ENCODE results near the gene KLHL6. TPM values are rescaled to one million over a fixed set of nuclear protein-coding genes. Genes with fewer than 3 reads are reported as not detected.

The KLHL6 gene, protein sequence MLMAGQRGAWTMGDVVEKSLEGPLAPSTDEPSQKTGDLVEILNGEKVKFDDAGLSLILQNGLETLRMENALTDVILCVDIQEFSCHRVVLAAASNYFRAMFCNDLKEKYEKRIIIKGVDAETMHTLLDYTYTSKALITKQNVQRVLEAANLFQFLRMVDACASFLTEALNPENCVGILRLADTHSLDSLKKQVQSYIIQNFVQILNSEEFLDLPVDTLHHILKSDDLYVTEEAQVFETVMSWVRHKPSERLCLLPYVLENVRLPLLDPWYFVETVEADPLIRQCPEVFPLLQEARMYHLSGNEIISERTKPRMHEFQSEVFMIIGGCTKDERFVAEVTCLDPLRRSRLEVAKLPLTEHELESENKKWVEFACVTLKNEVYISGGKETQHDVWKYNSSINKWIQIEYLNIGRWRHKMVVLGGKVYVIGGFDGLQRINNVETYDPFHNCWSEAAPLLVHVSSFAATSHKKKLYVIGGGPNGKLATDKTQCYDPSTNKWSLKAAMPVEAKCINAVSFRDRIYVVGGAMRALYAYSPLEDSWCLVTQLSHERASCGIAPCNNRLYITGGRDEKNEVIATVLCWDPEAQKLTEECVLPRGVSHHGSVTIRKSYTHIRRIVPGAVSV
- 1 to 10 TPM in 3 of 4 donors, under 1 TPM in 1; 0.22 to 2.0 (median 1.5) TPM for polyA plus RNA-seq
- long read RNA-seq, donor 1, result 0 reads
- long read RNA-seq, donor 2, result 0 reads
- long read RNA-seq, donor 3, result 0 reads
- long read RNA-seq, donor 4, result 0 reads
- long read RNA-seq, donor 5, result 0 reads
- long read RNA-seq, donor 6, result 0 reads
- long read RNA-seq, donor 7, result 0 reads
- long read RNA-seq, donor 8, result 0 reads
- long read RNA-seq, donor 9, result 0 reads
- long read RNA-seq, donor 10, result 0 reads

DNA sequence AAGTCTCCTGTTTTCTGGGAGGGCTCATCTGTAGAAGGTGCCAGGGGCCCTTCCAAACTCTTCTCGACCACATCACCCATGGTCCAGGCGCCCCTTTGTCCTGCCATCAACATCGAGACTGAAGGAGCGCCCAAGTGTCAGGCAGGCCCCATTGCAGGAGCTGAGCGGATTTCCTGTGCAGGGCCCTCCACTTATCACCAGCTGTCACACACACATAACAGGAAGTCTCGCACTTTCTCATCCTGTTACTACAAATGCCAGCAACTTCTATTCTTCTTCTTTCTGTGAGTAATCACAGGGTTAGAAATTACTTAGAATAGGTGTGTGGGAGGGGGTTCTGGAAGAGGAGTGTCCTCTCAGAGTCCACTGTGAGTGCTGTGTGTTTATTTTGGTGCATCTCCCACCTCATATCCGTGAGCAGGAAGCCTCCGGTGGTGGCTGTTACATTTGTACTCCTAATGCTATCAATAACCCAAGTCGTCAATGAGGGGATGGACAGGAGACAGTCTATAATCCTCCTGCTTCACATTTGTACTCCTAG, at the start of gene KLHL6:
TSS of gene KLHL6 (minus strand) at position 166 of the 541 bp plus-strand sequence. CDS start at position 113, 53 bp downstream.
- no peaks in the 10 kb centered on the region for H3K9me3 ChIP-seq (ENCODE audit: control insufficient read depth in 2 of 2, insufficient read depth in 1 of 2, low read depth in 1 of 2, low read length in 1 of 2)
- H3K27me3 ChIP-seq (ENCODE audit: control insufficient read depth in 3 of 3, insufficient read depth in 3 of 3, low read length in 3 of 3), result no peaks in the 10 kb centered on the region
- no peaks in the 10 kb centered on the region for H3K36me3 ChIP-seq (ENCODE audit: control insufficient read depth in 3 of 3, insufficient read depth in 2 of 3, low read depth in 1 of 3, low read length in 3 of 3)
- FAIRE-seq, result no peak
- DNase-seq, result peak in 1 of 2 donors; percentile 33
- peaks cover 0 to 23% (median 2%) of the 10 kb centered on the region in 3 donors for H3K4me1 ChIP-seq (ENCODE audit: control insufficient read depth in 3 of 3, insufficient read depth in 2 of 3, low read depth in 1 of 3, low read length in 2 of 3)
- peak within 1 kb of the TSS in 2 of 3 donors; percentile 31 to 39 for H3K4me3 ChIP-seq (ENCODE audit: low read depth in 1 of 3, low read length in 3 of 3)
- WGBS, 3 donors, result 51 to 83% (median 59%) methylated on average over 9 of the region's 9 CpGs
- H3K27ac ChIP-seq (ENCODE audit: low read depth in 1 of 3, low read length in 2 of 3), result peak within 1 kb of the TSS; percentile 63 to 79 (median 71)

DNA sequence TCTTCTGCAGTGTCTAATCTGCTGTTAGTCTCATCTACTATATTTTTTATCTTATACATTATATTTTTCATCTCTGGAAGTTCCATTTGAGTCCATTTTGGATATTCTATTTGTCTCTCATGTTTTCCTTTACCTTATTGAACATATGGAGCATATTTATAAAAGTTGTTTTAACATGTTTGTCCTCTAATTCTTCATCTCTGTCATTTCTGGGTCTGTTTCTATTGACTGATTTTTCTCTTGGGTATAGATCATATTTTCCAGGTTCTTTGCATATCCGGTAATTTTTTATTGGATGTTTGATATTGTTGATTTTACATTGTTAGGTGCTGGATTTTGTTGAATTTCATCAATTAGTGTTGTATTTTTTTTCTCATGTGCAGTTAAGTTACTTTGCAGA, 42.5 kb upstream of the KLHL6 start:
- no peaks in the 10 kb centered on the region for H3K4me1 ChIP-seq (ENCODE audit: control insufficient read depth in 3 of 3, insufficient read depth in 2 of 3, low read depth in 1 of 3, low read length in 2 of 3)
- peaks cover 0 to 10% of the 10 kb centered on the region in 2 donors for H3K9me3 ChIP-seq (ENCODE audit: control insufficient read depth in 2 of 2, insufficient read depth in 1 of 2, low read depth in 1 of 2, low read length in 1 of 2)
- WGBS, 3 donors, result 6 to 76% (median 47%) methylated on average over 1 of the region's 1 CpG
- no peaks in the 10 kb centered on the region for H3K27me3 ChIP-seq (ENCODE audit: control insufficient read depth in 3 of 3, insufficient read depth in 3 of 3, low read length in 3 of 3)
- DNase-seq (no peak), FAIRE-seq (no peak)
- H3K27ac ChIP-seq (ENCODE audit: low read depth in 1 of 3, low read length in 2 of 3), result no peak overlapping the region
- H3K36me3 ChIP-seq (ENCODE audit: control insufficient read depth in 3 of 3, insufficient read depth in 2 of 3, low read depth in 1 of 3, low read length in 3 of 3), result no peaks in the 10 kb centered on the region
- no peak overlapping the region for H3K4me3 ChIP-seq (ENCODE audit: low read depth in 1 of 3, low read length in 3 of 3)

DNA sequence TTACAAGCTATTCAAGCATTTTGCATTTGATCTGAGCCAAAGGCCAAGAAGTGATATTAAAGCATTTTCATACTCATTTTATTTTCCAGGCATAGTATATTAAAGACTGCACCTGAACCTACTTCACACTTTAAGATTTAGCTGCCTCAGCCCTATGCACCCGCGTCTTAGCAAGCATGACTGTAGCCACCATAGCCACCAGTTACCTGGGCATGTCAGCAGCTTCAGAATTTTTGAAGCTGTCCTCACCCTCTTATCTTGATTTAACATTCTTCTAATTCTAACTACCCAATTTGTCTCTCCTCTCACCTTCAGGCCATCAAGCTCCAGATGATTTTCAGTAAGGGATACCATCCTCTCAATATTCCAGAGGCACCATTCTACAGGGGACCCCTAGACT, 39.1 kb upstream of the KLHL6 start:
- FAIRE-seq, result no peak
- H3K36me3 ChIP-seq (ENCODE audit: control insufficient read depth in 3 of 3, insufficient read depth in 2 of 3, low read depth in 1 of 3, low read length in 3 of 3), result no peaks in the 10 kb centered on the region
- 96 to 100% (median 98%) methylated on average over 2 of the region's 2 CpGs for WGBS, 3 donors
- no peaks in the 10 kb centered on the region for H3K27me3 ChIP-seq (ENCODE audit: control insufficient read depth in 3 of 3, insufficient read depth in 3 of 3, low read length in 3 of 3)
- peaks cover 0 to 10% of the 10 kb centered on the region in 2 donors for H3K9me3 ChIP-seq (ENCODE audit: control insufficient read depth in 2 of 2, insufficient read depth in 1 of 2, low read depth in 1 of 2, low read length in 1 of 2)
- DNase-seq, result no peak
- no peak overlapping the region for H3K4me3 ChIP-seq (ENCODE audit: low read depth in 1 of 3, low read length in 3 of 3)
- no peak overlapping the region for H3K27ac ChIP-seq (ENCODE audit: low read depth in 1 of 3, low read length in 2 of 3)
- H3K4me1 ChIP-seq (ENCODE audit: control insufficient read depth in 3 of 3, insufficient read depth in 2 of 3, low read depth in 1 of 3, low read length in 2 of 3), result no peaks in the 10 kb centered on the region

DNA sequence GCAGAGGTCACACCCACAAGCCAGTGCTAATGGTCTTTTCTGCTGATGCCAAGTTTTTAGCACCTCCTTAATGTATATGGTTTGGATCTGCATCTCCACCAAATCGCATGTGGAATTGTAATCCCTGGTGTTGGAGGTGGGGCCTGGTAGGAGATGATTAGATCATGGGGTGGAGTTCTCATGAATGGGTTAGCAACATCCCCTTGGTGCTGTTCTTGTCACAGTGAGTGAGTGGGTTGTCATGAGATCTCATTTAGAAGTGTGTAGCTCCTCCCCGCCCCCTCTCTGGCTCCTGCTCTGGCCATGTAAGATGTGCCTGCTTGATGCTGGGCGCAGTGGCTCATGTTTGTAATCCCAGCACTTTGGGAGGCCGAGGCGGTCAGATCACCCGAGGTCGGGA, 37.3 kb upstream of the KLHL6 start:
- FAIRE-seq (no peak), DNase-seq (no peak)
- Histone ChIP-seq H3K4me3 (ENCODE audit: low read depth in 1 of 3, low read length in 3 of 3) (no peak overlapping the region), H3K4me1 (ENCODE audit: control insufficient read depth in 3 of 3, insufficient read depth in 2 of 3, low read depth in 1 of 3, low read length in 2 of 3) (no peaks in the 10 kb centered on the region), H3K27me3 (ENCODE audit: control insufficient read depth in 3 of 3, insufficient read depth in 3 of 3, low read length in 3 of 3) (no peaks in the 10 kb centered on the region), H3K9me3 (ENCODE audit: control insufficient read depth in 2 of 2, insufficient read depth in 1 of 2, low read depth in 1 of 2, low read length in 1 of 2) (peaks cover 0 to 7% of the 10 kb centered on the region in 2 donors), H3K36me3 (ENCODE audit: control insufficient read depth in 3 of 3, insufficient read depth in 2 of 3, low read depth in 1 of 3, low read length in 3 of 3) (no peaks in the 10 kb centered on the region), H3K27ac (ENCODE audit: low read depth in 1 of 3, low read length in 2 of 3) (no peak overlapping the region)
- WGBS, 3 donors, result 92 to 95% (median 94%) methylated on average over 7 of the region's 7 CpGs

DNA sequence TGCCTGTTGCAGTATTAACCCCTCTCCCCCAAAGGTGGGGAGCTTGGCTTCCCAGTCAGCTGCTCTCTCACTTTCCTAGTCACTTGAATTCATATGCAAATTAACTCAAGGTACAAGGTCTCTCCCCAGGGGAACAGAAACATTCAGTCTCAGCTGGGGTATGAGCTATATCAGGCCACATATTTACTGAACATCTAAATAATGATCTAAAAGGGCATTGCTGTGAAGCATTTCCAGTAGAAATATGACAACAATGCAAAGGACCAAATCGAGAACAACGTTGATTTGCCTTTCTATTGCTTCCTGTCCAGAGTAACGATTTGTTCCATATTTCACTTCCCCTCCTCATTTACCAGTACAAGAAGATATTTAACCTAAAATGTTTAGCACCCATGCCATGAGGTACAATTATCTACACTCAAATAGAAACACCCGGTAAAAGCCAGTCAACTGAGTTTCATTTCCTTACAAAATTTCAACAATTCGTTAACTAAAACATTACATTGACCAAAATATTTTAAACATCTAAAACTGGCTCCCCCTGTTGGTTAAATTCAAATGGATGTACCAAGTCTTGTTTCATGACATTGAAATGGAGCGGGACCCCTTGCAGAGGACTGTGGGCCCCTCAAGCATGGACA, 36.5 kb upstream of the KLHL6 start:
- H3K36me3 ChIP-seq (ENCODE audit: control insufficient read depth in 3 of 3, insufficient read depth in 2 of 3, low read depth in 1 of 3, low read length in 3 of 3), result no peaks in the 10 kb centered on the region
- no peak for DNase-seq
- no peak overlapping the region for H3K27ac ChIP-seq (ENCODE audit: low read depth in 1 of 3, low read length in 2 of 3)
- H3K4me3 ChIP-seq (ENCODE audit: low read depth in 1 of 3, low read length in 3 of 3), result no peak overlapping the region
- no peak for FAIRE-seq
- H3K9me3 ChIP-seq (ENCODE audit: control insufficient read depth in 2 of 2, insufficient read depth in 1 of 2, low read depth in 1 of 2, low read length in 1 of 2), result peaks cover 0 to 7% of the 10 kb centered on the region in 2 donors
- H3K27me3 ChIP-seq (ENCODE audit: control insufficient read depth in 3 of 3, insufficient read depth in 3 of 3, low read length in 3 of 3), result no peaks in the 10 kb centered on the region
- WGBS, 3 donors, result 41 to 68% (median 52%) methylated on average over 6 of the region's 6 CpGs
- H3K4me1 ChIP-seq (ENCODE audit: control insufficient read depth in 3 of 3, insufficient read depth in 2 of 3, low read depth in 1 of 3, low read length in 2 of 3), result no peaks in the 10 kb centered on the region

DNA sequence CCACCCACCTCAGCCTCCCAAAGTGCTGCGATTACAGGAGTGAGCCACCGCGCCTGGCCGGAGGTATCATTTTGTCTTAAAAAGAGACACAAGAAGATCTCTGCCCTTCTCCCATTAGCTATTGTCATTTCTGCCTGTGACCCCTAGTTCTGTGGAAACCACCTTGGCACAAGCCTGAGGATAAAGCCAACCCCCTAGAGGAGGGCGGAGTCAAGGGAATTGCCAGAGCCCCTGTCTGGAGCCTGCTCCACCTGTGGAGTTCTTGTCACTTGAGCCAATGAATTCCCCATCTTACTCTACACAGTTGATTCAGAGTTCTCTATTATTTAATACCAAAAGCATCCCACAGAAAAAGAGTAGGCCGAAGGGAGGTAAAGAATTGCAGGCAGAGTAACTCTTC, 34.9 kb upstream of the KLHL6 start:
- 94 to 97% (median 97%) methylated on average over 6 of the region's 6 CpGs for WGBS, 3 donors
- no peaks in the 10 kb centered on the region for H3K36me3 ChIP-seq (ENCODE audit: control insufficient read depth in 3 of 3, insufficient read depth in 2 of 3, low read depth in 1 of 3, low read length in 3 of 3)

DNA sequence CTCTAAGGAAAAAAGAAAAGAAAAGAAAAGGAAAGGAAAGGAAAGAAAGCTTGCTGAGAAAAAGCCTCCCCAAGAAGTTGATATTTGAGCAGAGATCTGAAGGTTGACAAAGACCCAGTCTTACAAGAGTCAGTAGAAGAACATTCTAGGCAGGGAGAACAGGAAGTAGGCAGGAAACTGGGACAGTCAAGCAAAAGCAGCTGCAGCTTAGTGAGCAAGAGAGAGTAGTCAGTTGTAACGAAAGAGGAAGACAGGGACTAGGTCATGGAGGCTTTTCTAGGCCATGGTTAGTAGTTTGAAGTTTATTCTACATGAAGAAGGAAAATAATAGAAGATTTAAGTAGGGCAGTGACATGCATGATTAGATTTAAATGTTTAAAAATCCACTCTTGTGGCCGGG, 31.8 kb upstream of the KLHL6 start:
- WGBS, 3 donors, result 66 to 90% (median 68%) methylated on average over 2 of the region's 2 CpGs
- H3K4me3 ChIP-seq (ENCODE audit: low read depth in 1 of 3, low read length in 3 of 3), result no peak overlapping the region
- no peak for FAIRE-seq

More for the DNA sequence above, 34.9 kb upstream of the KLHL6 start:
- no peaks in the 10 kb centered on the region for H3K4me1 ChIP-seq (ENCODE audit: control insufficient read depth in 3 of 3, insufficient read depth in 2 of 3, low read depth in 1 of 3, low read length in 2 of 3)
- no peak overlapping the region for H3K27ac ChIP-seq (ENCODE audit: low read depth in 1 of 3, low read length in 2 of 3)
- H3K9me3 ChIP-seq (ENCODE audit: control insufficient read depth in 2 of 2, insufficient read depth in 1 of 2, low read depth in 1 of 2, low read length in 1 of 2), result no peaks in the 10 kb centered on the region
- H3K27me3 ChIP-seq (ENCODE audit: control insufficient read depth in 3 of 3, insufficient read depth in 3 of 3, low read length in 3 of 3), result no peaks in the 10 kb centered on the region
- no peak for FAIRE-seq
- no peak overlapping the region for H3K4me3 ChIP-seq (ENCODE audit: low read depth in 1 of 3, low read length in 3 of 3)
- no peak for DNase-seq

DNA sequence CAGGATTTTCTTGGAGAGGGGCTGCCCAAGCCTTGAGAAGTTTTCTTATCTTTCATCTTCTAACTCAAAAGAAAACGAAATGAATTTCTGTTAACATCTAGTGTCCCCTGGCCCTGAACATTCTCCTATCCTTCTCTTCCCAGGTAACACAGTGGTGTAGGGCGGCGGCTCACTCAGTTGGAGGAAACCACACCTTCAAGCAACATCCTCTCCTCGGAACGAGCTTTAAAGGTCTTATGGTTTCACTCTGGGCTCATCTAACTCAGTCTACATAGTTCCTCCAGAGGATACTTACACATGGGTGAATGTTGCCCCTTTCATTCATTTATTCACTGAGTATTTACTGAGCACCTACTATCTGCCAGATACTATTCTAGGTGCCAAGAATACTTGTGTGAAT, 31.0 kb upstream of the KLHL6 start:
- no peaks in the 10 kb centered on the region for H3K27me3 ChIP-seq (ENCODE audit: control insufficient read depth in 3 of 3, insufficient read depth in 3 of 3, low read length in 3 of 3)
- DNase-seq, result no peak
- no peak overlapping the region for H3K4me3 ChIP-seq (ENCODE audit: low read depth in 1 of 3, low read length in 3 of 3)
- no peaks in the 10 kb centered on the region for H3K36me3 ChIP-seq (ENCODE audit: control insufficient read depth in 3 of 3, insufficient read depth in 2 of 3, low read depth in 1 of 3, low read length in 3 of 3)
- 65 to 76% (median 73%) methylated on average over 5 of the region's 5 CpGs for WGBS, 3 donors
- H3K4me1 ChIP-seq (ENCODE audit: control insufficient read depth in 3 of 3, insufficient read depth in 2 of 3, low read depth in 1 of 3, low read length in 2 of 3), result peaks cover 0 to 27% (median 14%) of the 10 kb centered on the region in 3 donors
- no peak for FAIRE-seq
- no peaks in the 10 kb centered on the region for H3K9me3 ChIP-seq (ENCODE audit: control insufficient read depth in 2 of 2, insufficient read depth in 1 of 2, low read depth in 1 of 2, low read length in 1 of 2)
- H3K27ac ChIP-seq (ENCODE audit: low read depth in 1 of 3, low read length in 2 of 3), result no peak overlapping the region

More for the DNA sequence above, 31.8 kb upstream of the KLHL6 start:
- DNase-seq, result no peak
- Histone ChIP-seq H3K36me3 (ENCODE audit: control insufficient read depth in 3 of 3, insufficient read depth in 2 of 3, low read depth in 1 of 3, low read length in 3 of 3) (no peaks in the 10 kb centered on the region), H3K9me3 (ENCODE audit: control insufficient read depth in 2 of 2, insufficient read depth in 1 of 2, low read depth in 1 of 2, low read length in 1 of 2) (no peaks in the 10 kb centered on the region), H3K4me1 (ENCODE audit: control insufficient read depth in 3 of 3, insufficient read depth in 2 of 3, low read depth in 1 of 3, low read length in 2 of 3) (peaks cover 0 to 27% (median 14%) of the 10 kb centered on the region in 3 donors), H3K27me3 (ENCODE audit: control insufficient read depth in 3 of 3, insufficient read depth in 3 of 3, low read length in 3 of 3) (no peaks in the 10 kb centered on the region), H3K27ac (ENCODE audit: low read depth in 1 of 3, low read length in 2 of 3) (no peak overlapping the region)

Measured in small intestine (tissue), 16 donors.